ENCODE results near the gene PRRT2. TPM values are rescaled to one million over a fixed set of nuclear protein-coding genes. Genes with fewer than 3 reads are reported as not detected.
"Not testable (repeated sequence)": the region's sequence is repeated elsewhere in the genome, so short reads cannot be mapped to it uniquely, and the experiment has no call there.

PRRT2 gene
- total RNA-seq, 1 donor from 2014 or later: 2.1 TPM

DNA sequence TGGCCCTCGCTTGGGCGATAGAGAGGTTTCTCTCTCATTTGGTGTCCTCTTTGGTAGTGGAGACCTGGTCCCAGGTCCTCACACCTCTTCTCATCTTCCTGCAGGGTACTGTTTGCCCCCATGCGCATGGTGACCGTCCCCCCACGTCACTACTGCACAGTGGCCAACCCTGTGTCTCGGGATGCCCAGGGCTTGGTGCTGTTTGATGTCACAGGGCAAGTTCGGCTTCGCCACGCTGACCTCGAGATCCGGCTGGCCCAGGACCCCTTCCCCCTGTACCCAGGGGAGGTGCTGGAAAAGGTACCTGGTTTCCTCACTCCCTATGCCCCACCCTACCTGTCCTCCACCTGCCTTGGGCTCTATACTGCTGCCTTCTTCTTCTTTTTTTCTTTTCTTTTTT lies 18.8 kb downstream of the PRRT2 start:
- no peaks in the 10 kb centered on the region for H3K27me3 ChIP-seq (ENCODE audit: low read depth)
- peaks cover 44% of the 10 kb centered on the region for H3K4me1 ChIP-seq
- TF ChIP-seq, protein P1, sequence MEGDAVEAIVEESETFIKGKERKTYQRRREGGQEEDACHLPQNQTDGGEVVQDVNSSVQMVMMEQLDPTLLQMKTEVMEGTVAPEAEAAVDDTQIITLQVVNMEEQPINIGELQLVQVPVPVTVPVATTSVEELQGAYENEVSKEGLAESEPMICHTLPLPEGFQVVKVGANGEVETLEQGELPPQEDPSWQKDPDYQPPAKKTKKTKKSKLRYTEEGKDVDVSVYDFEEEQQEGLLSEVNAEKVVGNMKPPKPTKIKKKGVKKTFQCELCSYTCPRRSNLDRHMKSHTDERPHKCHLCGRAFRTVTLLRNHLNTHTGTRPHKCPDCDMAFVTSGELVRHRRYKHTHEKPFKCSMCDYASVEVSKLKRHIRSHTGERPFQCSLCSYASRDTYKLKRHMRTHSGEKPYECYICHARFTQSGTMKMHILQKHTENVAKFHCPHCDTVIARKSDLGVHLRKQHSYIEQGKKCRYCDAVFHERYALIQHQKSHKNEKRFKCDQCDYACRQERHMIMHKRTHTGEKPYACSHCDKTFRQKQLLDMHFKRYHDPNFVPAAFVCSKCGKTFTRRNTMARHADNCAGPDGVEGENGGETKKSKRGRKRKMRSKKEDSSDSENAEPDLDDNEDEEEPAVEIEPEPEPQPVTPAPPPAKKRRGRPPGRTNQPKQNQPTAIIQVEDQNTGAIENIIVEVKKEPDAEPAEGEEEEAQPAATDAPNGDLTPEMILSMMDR (IDR thresholded peaks at IDR 0.05; ENCODE audit: borderline replicate concordance): no peak
- no peak for DNase-seq
- H3K9me3 ChIP-seq (replicated peaks): no peaks in the 10 kb centered on the region
- H3K27ac ChIP-seq (replicated peaks): no peak overlapping the region
- peaks cover 50% of the 10 kb centered on the region for H3K36me3 ChIP-seq
- no peak overlapping the region for H3K4me3 ChIP-seq
- intact Hi-C loops (cut with micrococcal nuclease): no loop called here

DNA sequence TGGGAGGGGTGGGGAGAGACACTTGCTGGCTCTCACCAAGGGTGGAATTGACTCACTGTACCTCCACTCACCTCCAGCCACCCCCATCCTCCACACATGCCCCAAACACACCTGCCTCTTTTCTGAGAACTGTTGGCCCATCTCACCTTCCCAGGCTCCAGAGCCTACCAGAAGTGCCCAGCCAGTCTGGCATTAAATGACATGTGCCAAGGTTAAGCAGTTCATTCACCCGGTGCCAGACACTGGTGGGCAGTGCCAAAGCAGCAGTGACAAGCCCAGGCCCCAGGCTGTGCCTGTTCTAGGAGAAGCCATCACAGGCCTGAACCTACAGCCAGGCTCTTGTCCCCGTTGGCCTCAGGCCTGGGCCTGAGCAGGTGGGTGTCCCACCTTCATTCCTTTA lies 19.5 kb downstream of the PRRT2 start:
- no peak for DNase-seq
- Histone ChIP-seq H3K36me3 (peaks cover 58% of the 10 kb centered on the region), H3K4me3 (no peak overlapping the region), H3K9me3 (replicated peaks) (no peaks in the 10 kb centered on the region), H3K4me1 (peaks cover 37% of the 10 kb centered on the region), H3K27ac (replicated peaks) (no peak overlapping the region), H3K27me3 (ENCODE audit: low read depth) (no peaks in the 10 kb centered on the region)
- intact Hi-C loops (cut with micrococcal nuclease): no loop called here
- TF ChIP-seq, protein P1 (IDR thresholded peaks at IDR 0.05; ENCODE audit: borderline replicate concordance): no peak

DNA sequence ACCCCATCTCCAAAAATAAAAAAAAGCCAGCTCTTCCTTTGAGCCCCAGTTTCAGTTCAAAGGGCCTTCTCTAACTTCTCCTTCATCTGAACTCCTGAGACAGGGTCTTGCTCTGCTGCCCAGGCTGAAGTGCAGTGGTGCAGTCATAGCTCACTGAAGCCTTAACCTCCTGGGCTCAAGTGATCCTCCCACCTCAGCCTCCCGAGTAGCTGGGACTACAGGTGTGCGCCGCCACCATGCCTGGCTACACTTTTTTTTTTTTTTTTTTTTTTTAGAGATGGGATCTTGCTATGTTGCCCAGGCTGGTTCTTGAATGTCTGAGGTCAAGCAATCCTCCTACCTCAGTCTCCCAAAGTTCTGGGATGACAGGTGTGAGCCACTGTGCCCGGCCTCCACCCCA lies 21.2 kb downstream of the PRRT2 start:
- H3K4me3 ChIP-seq; intact Hi-C loops (cut with micrococcal nuclease); H3K27ac ChIP-seq (replicated peaks); DNase-seq; H3K9me3 ChIP-seq (replicated peaks); H3K27me3 ChIP-seq (ENCODE audit: low read depth): not testable (repeated sequence)
- peaks cover 75% of the 10 kb centered on the region for H3K36me3 ChIP-seq
- H3K4me1 ChIP-seq: peaks cover 23% of the 10 kb centered on the region

DNA sequence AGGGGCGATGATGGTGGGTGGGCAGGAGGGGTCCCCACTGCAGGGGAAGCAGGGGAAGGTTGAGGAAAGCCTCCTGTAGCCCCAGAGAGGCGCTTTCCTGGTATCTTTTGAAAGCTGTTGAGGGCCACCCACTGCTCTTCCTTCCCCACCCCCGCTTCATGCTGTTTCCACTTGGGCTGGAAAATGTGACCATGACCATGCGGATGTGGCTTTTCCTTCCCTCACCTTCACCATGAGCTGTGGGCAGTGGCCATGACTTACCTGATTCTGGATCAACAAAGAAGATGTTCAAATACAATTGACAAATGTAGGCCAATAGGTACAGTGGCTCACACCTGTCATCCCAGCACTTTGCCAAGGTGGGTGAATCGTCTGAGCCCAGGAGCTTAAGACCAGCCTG lies 22.1 kb downstream of the PRRT2 start:
- H3K36me3 ChIP-seq: peaks cover 83% of the 10 kb centered on the region
- H3K4me1 ChIP-seq: peaks cover 21% of the 10 kb centered on the region
- intact Hi-C loops (cut with micrococcal nuclease): no loop called here
- H3K27ac ChIP-seq (replicated peaks): no peak overlapping the region
- no peak overlapping the region for H3K4me3 ChIP-seq
- no peaks in the 10 kb centered on the region for H3K27me3 ChIP-seq (ENCODE audit: low read depth)
- TF ChIP-seq, protein P1 (IDR thresholded peaks at IDR 0.05; ENCODE audit: borderline replicate concordance): no peak
- no peaks in the 10 kb centered on the region for H3K9me3 ChIP-seq (replicated peaks)
- DNase-seq: no peak

DNA sequence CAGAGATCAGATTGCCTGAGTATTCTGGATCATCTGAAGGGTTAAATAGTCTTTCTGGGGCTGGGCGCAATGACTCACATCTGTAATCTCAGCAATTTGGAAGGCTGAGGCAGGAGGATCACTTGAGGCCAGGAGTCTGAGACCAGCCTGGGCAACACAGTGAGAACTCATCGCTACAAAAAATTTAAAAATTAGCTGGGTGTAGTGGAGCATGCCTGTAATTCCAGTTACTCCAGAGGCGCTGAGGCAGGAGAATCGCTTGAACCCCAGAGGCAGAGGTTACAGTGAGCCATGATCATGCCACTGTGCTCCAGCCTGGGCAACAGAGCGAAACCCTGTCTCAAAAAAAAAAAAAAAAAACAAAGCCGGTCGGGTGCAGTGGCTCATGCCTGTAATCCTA lies 23.9 kb downstream of the PRRT2 start:
- Histone ChIP-seq H3K27me3 (ENCODE audit: low read depth) (no peaks in the 10 kb centered on the region), H3K4me3 (no peak overlapping the region), H3K4me1 (peaks cover 15% of the 10 kb centered on the region), H3K9me3 (replicated peaks) (no peaks in the 10 kb centered on the region), H3K27ac (replicated peaks) (no peak overlapping the region), H3K36me3 (peaks cover 92% of the 10 kb centered on the region)
- intact Hi-C loops (cut with micrococcal nuclease): no loop called here
- TF ChIP-seq, protein P1 (IDR thresholded peaks at IDR 0.05; ENCODE audit: borderline replicate concordance): no peak
- no peak for DNase-seq

DNA sequence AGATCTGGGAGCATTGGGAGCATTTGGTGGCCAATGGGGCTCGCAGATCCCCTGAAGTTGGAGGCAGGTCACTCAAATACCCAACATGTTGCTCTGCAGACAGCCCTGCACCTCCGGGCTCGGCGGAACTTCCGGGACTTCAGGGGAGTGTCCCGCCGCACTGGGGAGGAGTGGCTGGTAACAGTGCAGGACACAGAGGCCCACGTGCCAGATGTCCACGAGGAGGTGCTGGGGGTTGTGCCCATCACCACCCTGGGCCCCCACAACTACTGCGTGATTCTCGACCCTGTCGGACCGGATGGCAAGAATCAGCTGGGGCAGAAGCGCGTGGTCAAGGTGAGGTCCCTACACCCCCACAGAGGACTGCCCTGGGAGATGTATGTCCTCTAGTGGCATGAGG lies 24.6 kb downstream of the PRRT2 start:
- H3K27ac ChIP-seq (replicated peaks): no peak overlapping the region
- no peak overlapping the region for H3K4me3 ChIP-seq
- H3K36me3 ChIP-seq: peaks cover 92% of the 10 kb centered on the region
- no peaks in the 10 kb centered on the region for H3K9me3 ChIP-seq (replicated peaks)
- intact Hi-C loops (cut with micrococcal nuclease): no loop called here
- H3K4me1 ChIP-seq: peaks cover 8% of the 10 kb centered on the region
- no peak for DNase-seq
- TF ChIP-seq, protein P1 (IDR thresholded peaks at IDR 0.05; ENCODE audit: borderline replicate concordance): no peak
- no peaks in the 10 kb centered on the region for H3K27me3 ChIP-seq (ENCODE audit: low read depth)

All from left ventricle myocardium inferior (tissue), 1 donor.